ENCODE data around the gene WNT9A.
"Not testable (repeated sequence)": the region's sequence is repeated elsewhere in the genome, so short reads cannot be mapped to it uniquely, and the experiment has no call there.

WNT9A gene

DNA sequence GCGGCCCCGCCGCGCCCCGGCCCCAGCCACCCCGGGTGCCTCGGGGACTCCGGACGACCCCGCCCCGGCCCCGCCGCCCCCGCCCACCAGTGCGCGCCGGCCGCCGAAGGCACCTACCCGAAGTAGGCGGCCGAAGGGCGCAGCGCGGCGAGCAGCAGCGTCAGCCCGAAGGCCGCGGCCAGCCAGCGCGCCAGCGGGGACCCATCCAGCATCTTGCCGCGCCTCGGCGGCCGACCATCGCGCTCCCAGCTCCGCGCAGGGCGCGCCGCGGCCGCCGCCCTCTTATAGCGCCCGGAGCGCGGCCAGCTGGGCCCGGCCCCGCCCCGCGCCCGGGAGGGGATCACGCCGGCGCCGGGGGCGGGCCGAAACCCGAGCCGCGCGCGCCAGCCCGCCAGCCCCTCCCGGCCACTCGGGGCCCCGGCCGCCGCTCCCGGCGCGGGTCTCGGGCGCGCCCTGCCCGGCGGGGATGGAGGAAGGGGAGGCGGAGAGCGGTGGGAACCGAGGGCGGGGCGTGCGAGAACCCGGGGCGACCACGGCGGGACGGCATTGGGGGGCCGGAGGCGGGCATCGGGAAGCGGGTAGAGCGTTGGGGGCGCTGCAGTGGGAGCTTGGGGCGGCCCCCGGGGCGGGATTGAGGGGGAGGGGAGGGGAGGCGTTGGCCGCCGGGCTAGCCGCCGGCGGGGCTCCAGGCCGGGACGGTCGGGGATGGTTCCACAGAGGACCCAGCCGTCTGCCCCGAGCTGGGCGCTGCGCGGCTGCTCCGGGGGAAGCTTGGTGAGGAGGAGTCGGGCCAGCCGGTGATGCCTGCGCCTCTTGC is at the start of gene WNT9A:
Gene WNT9A (minus strand): TSS at position 257 of the 817 bp plus-strand sequence. CDS start 45 bp downstream, at position 212.
- no peak for DNase-seq (ENCODE audit: low read depth)

DNA sequence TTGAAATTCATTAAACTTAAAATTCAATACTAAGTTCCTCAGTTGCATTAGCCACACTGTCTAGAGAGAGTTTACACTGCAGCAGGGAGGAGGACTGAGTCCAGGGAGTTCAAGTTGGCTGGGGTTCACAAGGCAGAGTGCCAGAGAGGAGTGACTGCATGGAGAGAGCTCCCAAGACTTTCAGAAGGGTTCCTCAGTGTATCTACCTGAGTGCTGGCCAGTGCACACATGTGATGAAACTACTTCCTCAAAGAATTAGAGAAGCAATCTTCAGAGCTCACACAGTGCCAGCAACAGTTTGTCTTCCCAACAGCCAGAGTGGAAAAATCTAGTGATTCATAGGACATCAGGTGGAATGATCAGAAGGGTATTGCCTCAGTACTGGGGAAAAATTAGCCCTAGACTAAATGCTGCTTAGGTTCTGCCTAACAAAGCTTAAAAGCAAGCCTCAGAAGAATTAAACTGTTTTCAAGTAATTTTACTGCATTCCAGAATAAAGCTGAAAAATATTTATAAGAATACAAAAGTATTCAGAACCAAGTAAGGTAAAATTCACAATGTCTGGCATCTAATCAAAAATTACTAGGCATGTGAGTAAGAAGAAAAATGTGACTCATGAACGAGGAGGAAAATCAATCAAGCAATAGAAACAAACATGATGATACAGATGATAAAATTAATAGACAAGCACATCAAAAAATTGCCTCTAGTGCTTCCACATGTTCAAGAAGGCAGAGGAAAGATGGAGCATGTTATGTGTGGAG is 48.6 kb upstream of the WNT9A start:
- DNase-seq (ENCODE audit: low read depth), result no peak

GRCh38 chr1:227994632-227995300 is 47.0 kb upstream of the WNT9A start:
- DNase-seq (ENCODE audit: low read depth), result no peak

DNA sequence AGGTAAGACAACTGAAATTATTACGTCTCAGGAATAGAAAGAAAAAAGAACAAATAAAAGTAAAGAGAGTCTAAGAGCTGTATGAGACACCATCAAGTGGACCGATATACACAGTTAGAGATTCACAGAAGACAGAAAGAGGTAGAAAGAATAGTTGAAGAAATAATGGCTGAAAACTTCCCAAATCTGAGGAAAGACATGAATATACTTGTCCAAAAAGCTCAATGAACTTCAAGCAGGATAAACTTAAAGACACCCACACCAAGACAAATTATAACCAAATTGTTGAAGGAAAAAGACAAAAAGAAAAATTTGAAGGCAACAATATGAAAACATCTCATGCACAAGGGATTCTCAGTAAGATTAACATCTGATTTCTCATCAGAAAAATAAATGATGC is 39.4 kb upstream of the WNT9A start:
- DNase-seq (ENCODE audit: low read depth), result no peak

DNA sequence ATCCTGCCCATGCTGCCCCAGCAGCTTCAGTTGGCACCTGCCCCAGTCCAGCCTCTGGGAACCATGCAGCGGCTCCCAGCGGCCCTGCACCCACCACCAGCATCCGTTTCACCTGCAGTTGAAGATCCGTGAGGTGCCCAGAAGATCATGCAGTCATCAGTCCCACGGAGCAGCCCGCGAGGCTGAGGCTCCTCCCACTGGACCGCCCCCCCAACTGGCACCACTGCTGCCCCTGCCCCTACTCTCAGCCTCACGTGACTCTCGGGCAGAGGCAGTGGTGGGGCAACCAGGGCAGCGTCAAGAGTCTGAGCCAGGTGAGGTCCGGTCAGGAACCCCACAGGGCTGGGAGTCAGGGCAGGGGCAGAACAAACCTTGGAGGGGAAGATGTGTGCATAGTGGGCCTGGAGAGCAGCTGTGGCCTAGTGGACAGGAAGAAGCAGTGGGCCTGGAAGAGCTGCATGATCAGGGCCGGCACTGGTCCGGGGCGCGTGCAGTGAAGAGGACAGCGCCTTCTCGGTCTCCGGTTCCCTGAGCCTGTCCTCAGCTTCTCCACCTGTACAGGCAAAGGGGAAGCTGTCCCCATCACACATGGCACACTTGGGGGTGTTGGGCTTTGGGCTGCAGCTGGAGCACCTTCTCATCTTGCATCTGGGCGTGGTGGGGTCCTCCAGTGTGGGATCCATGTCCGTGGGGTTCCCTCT is 28.0 kb upstream of the WNT9A start:
- DNase-seq (ENCODE audit: low read depth), result not testable (repeated sequence)

GRCh38 chr1:227973724-227974288 is 26.1 kb upstream of the WNT9A start:
- DNase-seq (ENCODE audit: low read depth), result not testable (repeated sequence)

DNA sequence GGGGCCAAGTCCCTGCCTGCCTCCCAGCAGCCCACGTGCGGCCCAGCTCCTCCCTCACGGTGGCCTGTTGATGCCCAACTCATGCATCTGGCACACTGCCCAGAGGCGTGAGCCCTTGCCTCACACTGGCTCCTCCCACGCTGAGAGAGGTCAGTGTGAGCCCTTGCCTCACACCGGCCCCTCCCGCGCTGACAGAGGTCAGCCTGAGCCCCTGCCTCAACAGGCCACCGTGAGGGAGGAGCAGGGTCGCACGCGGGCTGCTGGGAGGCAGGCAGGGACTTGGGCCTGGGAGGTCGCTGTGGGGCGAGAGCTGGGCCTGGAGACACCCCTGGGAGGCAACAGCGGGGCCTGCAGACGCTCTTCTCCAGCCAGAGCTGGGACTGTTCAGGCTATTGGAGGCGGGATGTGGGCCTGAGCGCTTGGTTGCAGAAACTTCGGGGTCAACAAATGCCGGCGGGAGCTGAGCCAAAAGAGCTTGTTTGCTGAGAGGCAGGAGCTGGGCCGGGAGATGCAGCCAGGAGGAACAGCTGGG is 25.2 kb upstream of the WNT9A start:
- not testable (repeated sequence) for DNase-seq (ENCODE audit: low read depth)

GRCh38 chr1:227972283-227972679 is 24.5 kb upstream of the WNT9A start:
- not testable (repeated sequence) for DNase-seq (ENCODE audit: low read depth)

DNA sequence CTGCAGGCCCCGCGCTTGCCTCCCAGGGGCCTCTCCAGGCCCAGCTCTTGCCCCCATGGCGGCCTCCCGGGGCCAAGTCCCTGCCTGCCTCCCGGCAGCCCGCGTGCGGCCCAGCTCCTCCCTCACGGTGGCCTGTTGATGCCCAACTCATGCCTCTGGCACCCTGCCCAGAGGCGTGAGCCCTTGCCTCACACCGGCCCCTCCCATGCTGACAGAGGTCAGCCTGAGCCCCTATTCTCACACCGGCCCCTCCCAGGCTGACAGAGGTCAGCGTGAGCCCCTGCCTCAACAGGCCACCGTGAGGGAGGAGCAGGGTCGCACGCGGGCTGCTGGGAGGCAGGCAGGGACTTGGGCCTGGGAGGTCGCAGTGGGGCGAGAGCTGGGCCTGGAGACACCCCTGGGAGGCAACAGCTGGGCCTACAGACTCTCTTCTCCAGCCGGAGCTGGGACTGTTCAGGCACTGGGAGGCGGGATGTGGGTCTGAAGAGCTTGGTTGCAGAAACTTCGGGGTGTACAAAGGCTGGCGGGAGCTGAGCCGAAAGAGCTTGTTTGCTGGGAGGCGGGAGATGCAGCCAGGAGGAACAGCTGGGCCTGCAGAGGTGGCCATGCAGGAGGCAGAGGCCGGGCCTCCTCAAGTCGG is 24.0 kb upstream of the WNT9A start:
- DNase-seq (ENCODE audit: low read depth), result not testable (repeated sequence)

- not testable (repeated sequence) for DNase-seq (ENCODE audit: low read depth)
These were observed 23.5 kb upstream of the WNT9A start for GRCh38 chr1:227971216-227971615.

- not testable (repeated sequence) for DNase-seq (ENCODE audit: low read depth)
These were observed 22.6 kb upstream of the WNT9A start for GRCh38 chr1:227970076-227970995.

- DNase-seq (ENCODE audit: low read depth), result not testable (repeated sequence)
These were observed 20.1 kb upstream of the WNT9A start for GRCh38 chr1:227967815-227968214.

- DNase-seq (ENCODE audit: low read depth), result not testable (repeated sequence)
These were observed 19.0 kb upstream of the WNT9A start for GRCh38 chr1:227966733-227967132.

DNA sequence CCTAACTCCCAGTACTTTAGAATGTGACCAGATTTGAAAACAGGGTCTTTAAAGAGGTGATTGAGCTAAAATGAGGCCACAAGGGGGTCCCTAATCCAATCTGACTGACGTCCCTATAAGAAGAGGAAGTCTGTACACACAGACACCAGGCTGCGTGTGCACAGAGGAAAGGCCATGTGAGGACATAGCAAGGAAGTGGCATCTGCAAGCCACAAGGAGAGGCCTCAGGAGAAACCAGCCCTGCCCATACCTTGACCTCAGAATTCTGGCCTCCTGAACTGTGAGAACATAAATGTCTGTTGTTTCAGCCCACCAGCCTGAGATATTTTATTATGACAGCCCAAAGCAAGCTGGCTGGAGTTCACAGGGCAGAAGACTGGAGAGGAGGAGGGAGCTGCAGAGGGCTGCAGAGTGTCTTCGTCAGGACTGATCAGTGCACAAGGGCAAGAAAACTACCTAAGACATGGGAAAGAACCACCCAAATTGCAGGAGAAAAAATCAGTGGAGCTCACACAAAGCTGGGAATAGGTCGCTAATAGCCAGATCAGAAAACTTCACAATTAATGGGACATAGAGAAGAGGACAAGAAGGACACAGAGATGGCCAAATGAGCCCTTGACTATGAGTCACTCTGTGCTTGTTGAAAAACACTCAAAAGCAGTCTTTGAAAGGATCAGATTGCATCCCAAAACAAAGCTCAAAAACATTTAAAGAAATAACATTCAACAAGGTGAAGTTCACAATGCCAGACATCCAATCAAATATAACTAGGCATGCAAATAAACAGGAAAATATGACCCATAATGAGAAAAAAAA is 14.1 kb upstream of the WNT9A start:
- no peak for DNase-seq (ENCODE audit: low read depth)

GRCh38 chr1:227959325-227959860 is 11.7 kb upstream of the WNT9A start:
- no peak for DNase-seq (ENCODE audit: low read depth)

- no peak for DNase-seq (ENCODE audit: low read depth)
These were observed 11.0 kb upstream of the WNT9A start for GRCh38 chr1:227958617-227959324.

DNA sequence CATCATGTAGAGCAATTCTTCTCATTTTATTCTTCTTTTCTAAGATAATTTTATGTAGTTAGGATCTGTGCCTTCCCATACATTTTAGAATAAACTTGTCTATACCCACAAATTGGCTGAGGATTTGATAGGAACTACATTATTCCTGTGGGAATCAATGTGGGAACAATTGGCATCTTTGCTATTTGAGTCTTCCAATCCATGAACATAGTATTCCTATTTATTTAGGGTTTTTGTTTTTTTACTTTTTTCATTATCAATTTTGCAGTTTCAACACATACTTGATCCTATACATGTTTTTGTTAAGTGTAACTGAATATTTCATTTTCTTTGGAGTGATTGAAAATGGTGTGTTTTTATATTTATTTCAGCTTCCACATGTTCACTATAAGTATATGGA is 8.1 kb upstream of the WNT9A start:
- no peak for DNase-seq (ENCODE audit: low read depth)

Measured in GM04504 (cell line).